Stimulated activated memory B cell treated with anti-CD40 and anti-IgM and Interleukin-4, amounts not matched to agents 10 μg/mL and 1 μg/mL and 100 μg/mL, for 72 hours (primary cell): ENCODE data around the gene SNRPB.

ENCODE experiments used
- ATAC-seq: fragments of 150-1000 bp; cut with Tn5 transposase; 2 replicates; pipeline ENCODE4 v1.10.0; 2021
- H3K27ac Mint-ChIP-seq: one replicate; pipeline ENCODE4 v1.8.0; 2022; ENCODE audit warnings: mild to moderate bottlenecking, mixed read lengths
- H3K27me3 Mint-ChIP-seq: one replicate; pipeline ENCODE4 v1.8.0; 2022; ENCODE audit warnings: mixed read lengths
- H3K36me3 Mint-ChIP-seq: one replicate; pipeline ENCODE4 v1.8.0; 2022; ENCODE audit warnings: mixed read lengths
- H3K4me1 Mint-ChIP-seq: one replicate; pipeline ENCODE4 v1.8.0; 2022; ENCODE audit warnings: mixed read lengths
- H3K4me3 Mint-ChIP-seq: one replicate; pipeline ENCODE4 v1.8.0; 2022; ENCODE audit warnings: mild to moderate bottlenecking, moderate library complexity, mixed read lengths
- H3K9me3 Mint-ChIP-seq: one replicate; pipeline ENCODE4 v1.8.0; 2022; ENCODE audit warnings: mixed read lengths

SNRPB gene

GRCh38 chr20:2485661-2486060 lies 15.1 kb upstream of the SNRPB start:
- Mint-ChIP-seq H3K27ac (no peak overlapping the region), H3K36me3 (peaks cover 81% of the 10 kb centered on the region), H3K27me3 (no peaks in the 10 kb centered on the region), H3K9me3 (peaks cover 4% of the 10 kb centered on the region), H3K4me3 (no peak overlapping the region), H3K4me1 (no peaks in the 10 kb centered on the region)
- ATAC-seq: no peak

- Mint-ChIP-seq H3K9me3 (peaks cover 4% of the 10 kb centered on the region), H3K4me3 (no peak overlapping the region), H3K4me1 (no peaks in the 10 kb centered on the region), H3K27ac (no peak overlapping the region), H3K27me3 (no peaks in the 10 kb centered on the region), H3K36me3 (peaks cover 81% of the 10 kb centered on the region)
- ATAC-seq: no peak
Observed at GRCh38 chr20:2485080-2485479, 14.5 kb upstream of the SNRPB start.

- Mint-ChIP-seq H3K27me3 (no peaks in the 10 kb centered on the region), H3K4me1 (no peaks in the 10 kb centered on the region), H3K9me3 (peaks cover 4% of the 10 kb centered on the region), H3K4me3 (no peak overlapping the region), H3K36me3 (peaks cover 77% of the 10 kb centered on the region), H3K27ac (no peak overlapping the region)
- ATAC-seq: no peak
Observed at GRCh38 chr20:2483504-2483903, 12.9 kb upstream of the SNRPB start.

GRCh38 chr20:2480381-2480780 lies 9.8 kb upstream of the SNRPB start:
- no peak overlapping the region for H3K27ac Mint-ChIP-seq
- no peaks in the 10 kb centered on the region for H3K27me3 Mint-ChIP-seq
- no peak overlapping the region for H3K4me3 Mint-ChIP-seq
- H3K36me3 Mint-ChIP-seq: peaks cover 74% of the 10 kb centered on the region
- H3K9me3 Mint-ChIP-seq: peaks cover 4% of the 10 kb centered on the region
- no peaks in the 10 kb centered on the region for H3K4me1 Mint-ChIP-seq
- ATAC-seq: no peak

- Mint-ChIP-seq H3K9me3 (peaks cover 7% of the 10 kb centered on the region), H3K4me1 (no peaks in the 10 kb centered on the region), H3K27me3 (no peaks in the 10 kb centered on the region), H3K36me3 (peaks cover 52% of the 10 kb centered on the region), H3K27ac (no peak overlapping the region), H3K4me3 (no peak overlapping the region)
- ATAC-seq: no peak
Observed at GRCh38 chr20:2476742-2477615, 6.4 kb upstream of the SNRPB start.

- peaks cover 43% of the 10 kb centered on the region for H3K36me3 Mint-ChIP-seq
- ATAC-seq: no peak
- no peaks in the 10 kb centered on the region for H3K27me3 Mint-ChIP-seq
- peaks cover 4% of the 10 kb centered on the region for H3K4me1 Mint-ChIP-seq
- peaks cover 4% of the 10 kb centered on the region for H3K9me3 Mint-ChIP-seq
- H3K4me3 Mint-ChIP-seq: no peak overlapping the region
- no peak overlapping the region for H3K27ac Mint-ChIP-seq
Observed at GRCh38 chr20:2475850-2476741, 5.5 kb upstream of the SNRPB start.

GRCh38 chr20:2473516-2473915 lies 2.9 kb upstream of the SNRPB start:
- H3K36me3 Mint-ChIP-seq: peaks cover 33% of the 10 kb centered on the region
- H3K9me3 Mint-ChIP-seq: peaks cover 3% of the 10 kb centered on the region
- H3K27ac Mint-ChIP-seq: no peak overlapping the region
- no peak overlapping the region for H3K4me3 Mint-ChIP-seq
- peaks cover 21% of the 10 kb centered on the region for H3K4me1 Mint-ChIP-seq
- H3K27me3 Mint-ChIP-seq: no peaks in the 10 kb centered on the region
- no peak for ATAC-seq

- ATAC-seq: peak; percentile 65
Observed at GRCh38 chr20:2469991-2470422, 582 bp downstream of the SNRPB start.

GRCh38 chr20:2468581-2469407 lies 1.8 kb downstream of the SNRPB start:
- H3K4me1 Mint-ChIP-seq: peaks cover 51% of the 10 kb centered on the region
- peaks cover 3% of the 10 kb centered on the region for H3K9me3 Mint-ChIP-seq
- H3K4me3 Mint-ChIP-seq: peak overlapping the region; percentile 95
- ATAC-seq: no peak
- no peaks in the 10 kb centered on the region for H3K27me3 Mint-ChIP-seq
- no peak overlapping the region for H3K27ac Mint-ChIP-seq
- peaks cover 61% of the 10 kb centered on the region for H3K36me3 Mint-ChIP-seq

More at GRCh38 chr20:2469991-2470422, 582 bp downstream of the SNRPB start:
- Mint-ChIP-seq H3K4me3 (peak overlapping the region; percentile 95), H3K36me3 (peaks cover 49% of the 10 kb centered on the region), H3K4me1 (peaks cover 51% of the 10 kb centered on the region), H3K27me3 (no peaks in the 10 kb centered on the region), H3K27ac (peak overlapping the region; percentile 98), H3K9me3 (peaks cover 3% of the 10 kb centered on the region)

- Mint-ChIP-seq H3K27ac (peak overlapping the region; percentile 6), H3K27me3 (no peaks in the 10 kb centered on the region), H3K4me3 (no peak overlapping the region), H3K9me3 (peaks cover 3% of the 10 kb centered on the region), H3K36me3 (peaks cover 74% of the 10 kb centered on the region), H3K4me1 (peaks cover 51% of the 10 kb centered on the region)
- no peak for ATAC-seq
Observed at GRCh38 chr20:2467412-2467811, 3.2 kb downstream of the SNRPB start.

- no peak for ATAC-seq
- Mint-ChIP-seq H3K27me3 (no peaks in the 10 kb centered on the region), H3K36me3 (peaks cover 88% of the 10 kb centered on the region), H3K27ac (no peak overlapping the region), H3K4me3 (no peak overlapping the region), H3K9me3 (no peaks in the 10 kb centered on the region), H3K4me1 (peaks cover 41% of the 10 kb centered on the region)
Observed at GRCh38 chr20:2465100-2465499, 5.5 kb downstream of the SNRPB start.

- H3K9me3 Mint-ChIP-seq: no peaks in the 10 kb centered on the region
- ATAC-seq: no peak
- no peak overlapping the region for H3K27ac Mint-ChIP-seq
- H3K4me3 Mint-ChIP-seq: no peak overlapping the region
- no peaks in the 10 kb centered on the region for H3K27me3 Mint-ChIP-seq
- H3K36me3 Mint-ChIP-seq: peaks cover 92% of the 10 kb centered on the region
- peaks cover 33% of the 10 kb centered on the region for H3K4me1 Mint-ChIP-seq
Observed at GRCh38 chr20:2463616-2464365, 6.8 kb downstream of the SNRPB start.

- H3K9me3 Mint-ChIP-seq: no peaks in the 10 kb centered on the region
- peaks cover 85% of the 10 kb centered on the region for H3K36me3 Mint-ChIP-seq
- H3K27ac Mint-ChIP-seq: no peak overlapping the region
- peaks cover 20% of the 10 kb centered on the region for H3K4me1 Mint-ChIP-seq
- H3K27me3 Mint-ChIP-seq: no peaks in the 10 kb centered on the region
- no peak for ATAC-seq
- no peak overlapping the region for H3K4me3 Mint-ChIP-seq
Observed at GRCh38 chr20:2462484-2462883, 8.1 kb downstream of the SNRPB start.

GRCh38 chr20:2460752-2461424 lies 9.7 kb downstream of the SNRPB start:
- Mint-ChIP-seq H3K4me3 (no peak overlapping the region), H3K4me1 (peaks cover 9% of the 10 kb centered on the region), H3K9me3 (no peaks in the 10 kb centered on the region), H3K27ac (no peak overlapping the region), H3K36me3 (peaks cover 73% of the 10 kb centered on the region), H3K27me3 (no peaks in the 10 kb centered on the region)
- no peak for ATAC-seq
